ENCODE measurements around the gene HS1BP3. TPM values are rescaled to one million over a fixed set of nuclear protein-coding genes. Genes with fewer than 3 reads are reported as not detected.

HS1BP3 gene
- total and polyA plus RNA-seq, 2 of the 13 experiments (the other 11 are each of a cell fraction or from before 2014, with no cell fraction given): 15.2 to 22.0 TPM

- TF ChIP-seq NFAT5 (CRISPR knock-in tag; IDR thresholded peaks at IDR 0.05) (0 out of 2 replicates have a peak, but pooled peaks have one; percentile 26), ZNF614 (CRISPR knock-in tag; IDR thresholded peaks at IDR 0.05; ENCODE audit: borderline replicate concordance) (0 out of 2 replicates have a peak, but pooled peaks have one; percentile 8), XRCC5 (optimal IDR thresholded peaks at IDR 0.05; ENCODE audit: low read length) (peak; percentile 31), MYC (CRISPR knock-in tag; IDR thresholded peaks at IDR 0.05; ENCODE audit: borderline replicate concordance) (0 out of 2 replicates have a peak, but pooled peaks have one; percentile 22), ZMYM3 (CRISPR knock-in tag; IDR thresholded peaks at IDR 0.05) (0 out of 2 replicates have a peak, but pooled peaks have one; percentile 27), ZNF777 (CRISPR knock-in tag; IDR thresholded peaks at IDR 0.05) (0 out of 2 replicates have a peak, but pooled peaks have one; percentile 13), FOXO1 (CRISPR knock-in tag; IDR thresholded peaks at IDR 0.05) (0 out of 2 replicates have a peak, but pooled peaks have one; percentile 19), ZBTB38 (CRISPR knock-in tag; IDR thresholded peaks at IDR 0.05) (peak; percentile 68), ZNF292 (CRISPR knock-in tag; IDR thresholded peaks at IDR 0.05; ENCODE audit: borderline replicate concordance, low read depth) (peak; percentile 31; the same call in 1 of the 2 replicates), STAG1 (CRISPR knock-in tag; IDR thresholded peaks at IDR 0.05) (peak; percentile 35), HHEX (CRISPR knock-in tag; IDR thresholded peaks at IDR 0.05) (no peak), HNRNPLL (IDR thresholded peaks at IDR 0.05; ENCODE audit: low read depth, low read length, poor library complexity, severe bottlenecking) (no peak), ELF3 (CRISPR knock-in tag; IDR thresholded peaks at IDR 0.05) (0 out of 2 replicates have a peak, but pooled peaks have one; percentile 18), SMAD1 (CRISPR knock-in tag; IDR thresholded peaks at IDR 0.05; ENCODE audit: borderline replicate concordance, low read depth) (peak; percentile 82; the same call in 1 of the 2 replicates), ZNF12 (CRISPR knock-in tag; IDR thresholded peaks at IDR 0.05) (no peak), BRD4 (CRISPR knock-in tag; IDR thresholded peaks at IDR 0.05) (no peak), TFDP2 (CRISPR knock-in tag; IDR thresholded peaks at IDR 0.05) (no peak), CEBPG (CRISPR knock-in tag; IDR thresholded peaks at IDR 0.05) (no peak), FOXP1 (IDR thresholded peaks at IDR 0.05) (no peak), FOXP1 (CRISPR knock-in tag; IDR thresholded peaks at IDR 0.05) (no peak)
Observed at GRCh38 chr2:20599861-20600461, 50.9 kb downstream of the HS1BP3 start (continued).

Data from HepG2 (cell line).